Gastroesophageal sphincter (tissue), 3 donors: ENCODE measurements around the gene ADCY9.

Experiments
- CTCF ChIP-seq, 4 experiments: fragments of 200-600 bp in 2 of 4; fragments of 450-650 bp in 2 of 4; sonication (generic) in 1 of 4; IDR thresholded peaks; one replicate each; pipeline ENCODE4 v1.5.1; 2017 to 2019; ENCODE audit warnings: antibody characterized with exemption in 4 of 4, mild to moderate bottlenecking in 2 of 4, moderate library complexity in 2 of 4
- POLR2A ChIP-seq, 2 donors: fragments of 450-650 bp; IDR thresholded peaks; one replicate each; pipeline ENCODE4 v1.6.1; 2017; ENCODE audit warnings: antibody characterized with exemption in 2 of 2, mild to moderate bottlenecking in 2 of 2, moderate library complexity in 1 of 2

- TF ChIP-seq CTCF (IDR thresholded peaks at IDR 0.05) (no peak), POLR2A (IDR thresholded peaks at IDR 0.05) (no peak)
Measured at GRCh38 chr16:3971706-3972105, 144.5 kb downstream of the ADCY9 start.
